ENCODE data around the gene FGFBP3. TPM values are rescaled to one million over a fixed set of nuclear protein-coding genes. Genes with fewer than 3 reads are reported as not detected.

Gene FGFBP3
- polyA plus RNA-seq, 3 donors, result 0.30 to 0.45 (median 0.32) TPM

DNA sequence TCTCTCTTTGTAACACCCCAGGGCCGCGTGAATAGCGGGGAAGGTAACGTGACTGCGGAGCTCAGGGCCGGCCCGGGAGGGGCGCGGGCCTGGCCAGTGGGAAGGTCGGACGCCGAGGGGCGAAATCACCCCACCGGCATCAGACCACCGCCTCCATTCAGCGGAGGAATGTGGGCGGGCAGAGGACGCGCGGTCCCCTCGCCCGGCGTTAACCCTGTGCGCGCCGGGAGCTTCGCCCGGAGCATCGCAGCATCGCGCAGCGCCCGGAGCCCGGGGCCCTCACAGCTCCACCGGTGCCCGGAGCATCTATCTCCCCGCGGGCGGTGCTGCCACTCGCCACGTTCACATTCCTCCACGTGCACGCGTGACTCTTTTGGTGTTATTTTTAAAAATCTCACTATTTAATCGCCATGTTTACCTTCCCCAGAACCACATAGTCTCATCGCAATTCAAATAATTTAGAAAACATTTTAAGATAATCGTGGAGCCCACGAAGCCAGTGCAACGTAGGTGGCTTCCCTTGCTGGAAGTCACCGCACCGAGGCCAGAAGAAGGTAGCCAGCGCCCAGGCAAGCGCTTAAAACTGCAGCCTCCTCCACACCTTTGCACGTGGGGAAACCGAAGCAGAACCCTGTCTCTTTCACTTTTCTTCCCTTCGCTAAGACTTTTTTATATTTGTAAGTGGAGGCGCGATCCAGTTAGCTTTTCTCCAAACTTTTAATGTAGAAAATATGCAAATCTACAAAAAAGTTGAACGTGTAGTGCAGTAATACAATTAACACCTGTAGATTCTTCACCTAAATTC lies 21.8 kb downstream of the FGFBP3 start:
- peaks cover 8 to 13% of the 10 kb centered on the region in 2 donors for H3K4me1 ChIP-seq (ENCODE audit: control insufficient read depth in 1 of 2, insufficient read depth in 2 of 2, low read length in 2 of 2)
- H3K27ac Mint-ChIP-seq, result peak overlapping the region in 2 of 7 donors; percentile 14 to 46
- H3K9ac ChIP-seq (ENCODE audit: insufficient read depth, low read length, poor library complexity, severe bottlenecking), result peak overlapping the region; percentile 60
- peaks cover 18 to 31% (median 20%) of the 10 kb centered on the region in 3 donors for H3K27me3 Mint-ChIP-seq (ENCODE audit: low read depth in 3 of 3)
- intact Hi-C loops (cut with micrococcal nuclease), result no loop called here
- peak overlapping the region; percentile 74 for H2AFZ ChIP-seq (ENCODE audit: insufficient read depth, low read depth, low read length, poor library complexity, severe bottlenecking)
- peak overlapping the region; percentile 92 for H3K4me2 ChIP-seq (replicated peaks; ENCODE audit: extremely low read depth, low read length, poor library complexity, severe bottlenecking)
- H3K36me3 ChIP-seq (replicated peaks in 1 of 2; ENCODE audit: control insufficient read depth in 1 of 2, insufficient read depth in 2 of 2, low read length in 2 of 2), result no peaks in the 10 kb centered on the region
- H3K9me3 Mint-ChIP-seq, result peaks cover 0 to 3% (median 2%) of the 10 kb centered on the region in 7 donors
- no peaks in the 10 kb centered on the region for H4K20me1 ChIP-seq (ENCODE audit: insufficient read depth, low read length)
- no peak overlapping the region for H3K27ac ChIP-seq (ENCODE audit: low read depth in 1 of 2, low read length in 2 of 2)
- H3K79me2 ChIP-seq (ENCODE audit: insufficient read depth, low read length), result no peaks in the 10 kb centered on the region
- H3K4me3 ChIP-seq (replicated peaks in 1 of 3; ENCODE audit: low read depth in 2 of 3, low read length in 3 of 3), result peak overlapping the region; percentile 47 to 80 (median 50)
- TF ChIP-seq, protein P1, sequence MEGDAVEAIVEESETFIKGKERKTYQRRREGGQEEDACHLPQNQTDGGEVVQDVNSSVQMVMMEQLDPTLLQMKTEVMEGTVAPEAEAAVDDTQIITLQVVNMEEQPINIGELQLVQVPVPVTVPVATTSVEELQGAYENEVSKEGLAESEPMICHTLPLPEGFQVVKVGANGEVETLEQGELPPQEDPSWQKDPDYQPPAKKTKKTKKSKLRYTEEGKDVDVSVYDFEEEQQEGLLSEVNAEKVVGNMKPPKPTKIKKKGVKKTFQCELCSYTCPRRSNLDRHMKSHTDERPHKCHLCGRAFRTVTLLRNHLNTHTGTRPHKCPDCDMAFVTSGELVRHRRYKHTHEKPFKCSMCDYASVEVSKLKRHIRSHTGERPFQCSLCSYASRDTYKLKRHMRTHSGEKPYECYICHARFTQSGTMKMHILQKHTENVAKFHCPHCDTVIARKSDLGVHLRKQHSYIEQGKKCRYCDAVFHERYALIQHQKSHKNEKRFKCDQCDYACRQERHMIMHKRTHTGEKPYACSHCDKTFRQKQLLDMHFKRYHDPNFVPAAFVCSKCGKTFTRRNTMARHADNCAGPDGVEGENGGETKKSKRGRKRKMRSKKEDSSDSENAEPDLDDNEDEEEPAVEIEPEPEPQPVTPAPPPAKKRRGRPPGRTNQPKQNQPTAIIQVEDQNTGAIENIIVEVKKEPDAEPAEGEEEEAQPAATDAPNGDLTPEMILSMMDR (IDR thresholded peaks at IDR 0.05), result no peak
- H3K9me3 ChIP-seq (replicated peaks in 1 of 2; ENCODE audit: control insufficient read depth in 1 of 2, insufficient read depth in 1 of 2, low read length in 2 of 2), result no peaks in the 10 kb centered on the region
- under 1% methylated on average over 48 of the region's 59 CpGs for WGBS (ENCODE audit: insufficient coverage)
- H3K36me3 Mint-ChIP-seq, result peaks cover 3% of the 10 kb centered on the region in 2 donors
- peak in 1 of 3 donors; percentile 12 for DNase-seq
- peaks cover 5 to 28% of the 10 kb centered on the region in 2 donors for H3K27me3 ChIP-seq (ENCODE audit: control insufficient read depth in 2 of 2, insufficient read depth in 2 of 2, low read length in 2 of 2)
- peaks cover 14% of the 10 kb centered on the region for H3K4me1 Mint-ChIP-seq
- peak overlapping the region; percentile 92 to 96 for H3K4me3 Mint-ChIP-seq

DNA sequence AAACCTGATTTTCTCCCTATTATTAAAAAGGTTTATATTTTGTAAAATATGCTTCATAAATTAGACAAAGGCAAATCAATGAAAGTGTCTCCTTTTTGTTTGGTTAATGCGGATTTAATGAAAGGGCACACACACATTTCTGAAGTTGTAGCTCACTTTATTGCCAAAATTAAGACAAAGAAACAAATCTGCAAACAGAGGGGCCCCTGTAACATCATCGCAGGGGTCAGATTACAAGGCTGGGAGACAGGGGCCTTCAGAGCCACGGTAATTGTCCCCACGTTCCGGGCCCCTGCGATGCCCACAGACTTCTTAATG lies 22.4 kb downstream of the FGFBP3 start:
- TF ChIP-seq, protein P1 (IDR thresholded peaks at IDR 0.05), result no peak
- H3K4me3 Mint-ChIP-seq, result peak overlapping the region; percentile 92 to 96
- peak overlapping the region; percentile 60 for H3K9ac ChIP-seq (ENCODE audit: insufficient read depth, low read length, poor library complexity, severe bottlenecking)
- peaks cover 8 to 13% of the 10 kb centered on the region in 2 donors for H3K4me1 ChIP-seq (ENCODE audit: control insufficient read depth in 1 of 2, insufficient read depth in 2 of 2, low read length in 2 of 2)
- H3K36me3 ChIP-seq (replicated peaks in 1 of 2; ENCODE audit: control insufficient read depth in 1 of 2, insufficient read depth in 2 of 2, low read length in 2 of 2), result no peaks in the 10 kb centered on the region
- 8% methylated on average over 5 of the region's 6 CpGs for WGBS (ENCODE audit: insufficient coverage)
- H3K27me3 ChIP-seq (ENCODE audit: control insufficient read depth in 2 of 2, insufficient read depth in 2 of 2, low read length in 2 of 2), result peaks cover 5 to 28% of the 10 kb centered on the region in 2 donors
- peak overlapping the region; percentile 47 to 80 (median 50) for H3K4me3 ChIP-seq (replicated peaks in 1 of 3; ENCODE audit: low read depth in 2 of 3, low read length in 3 of 3)
- H3K9me3 ChIP-seq (replicated peaks in 1 of 2; ENCODE audit: control insufficient read depth in 1 of 2, insufficient read depth in 1 of 2, low read length in 2 of 2), result no peaks in the 10 kb centered on the region
- peaks cover 3% of the 10 kb centered on the region in 2 donors for H3K36me3 Mint-ChIP-seq
- DNase-seq, result no peak
- no peak overlapping the region for H3K27ac ChIP-seq (ENCODE audit: low read depth in 1 of 2, low read length in 2 of 2)
- H4K20me1 ChIP-seq (ENCODE audit: insufficient read depth, low read length), result no peaks in the 10 kb centered on the region
- H3K9me3 Mint-ChIP-seq, result peaks cover 0 to 3% (median 2%) of the 10 kb centered on the region in 7 donors
- intact Hi-C loops (cut with micrococcal nuclease), result no loop called here
- no peaks in the 10 kb centered on the region for H3K79me2 ChIP-seq (ENCODE audit: insufficient read depth, low read length)
- peaks cover 14% of the 10 kb centered on the region for H3K4me1 Mint-ChIP-seq
- H3K27ac Mint-ChIP-seq, result no peak overlapping the region
- peaks cover 18 to 31% (median 20%) of the 10 kb centered on the region in 3 donors for H3K27me3 Mint-ChIP-seq (ENCODE audit: low read depth in 3 of 3)
- H3K4me2 ChIP-seq (replicated peaks; ENCODE audit: extremely low read depth, low read length, poor library complexity, severe bottlenecking), result peak overlapping the region; percentile 92
- H2AFZ ChIP-seq (ENCODE audit: insufficient read depth, low read depth, low read length, poor library complexity, severe bottlenecking), result peak overlapping the region; percentile 74

All from CD14-positive monocyte (primary cell).